ENCODE results near the gene CCDC27. TPM values are rescaled to one million over a fixed set of nuclear protein-coding genes. Genes with fewer than 3 reads are reported as not detected.

CCDC27 gene
- total and polyA plus RNA-seq, 3 experiments from 2014 or later: not detected

DNA sequence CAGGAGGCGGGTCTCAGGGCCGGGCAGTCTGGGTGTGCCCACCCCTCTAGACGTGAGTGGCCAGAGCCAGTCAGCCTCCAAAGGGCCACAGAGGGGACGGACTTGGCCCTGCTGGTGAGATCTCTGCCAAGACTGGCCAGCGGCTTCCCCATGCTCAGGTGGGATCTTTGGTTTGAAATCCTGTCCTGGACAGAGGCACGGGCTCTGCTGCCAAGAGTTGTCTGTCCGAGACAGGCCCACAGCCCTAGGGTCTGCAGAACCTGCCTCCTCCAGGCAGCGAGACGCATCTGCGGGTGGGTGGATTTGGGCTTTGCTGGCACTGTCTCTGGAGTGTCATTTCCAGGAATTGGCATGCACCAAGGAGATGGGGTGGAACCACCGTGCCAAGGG is 44.3 kb upstream of the CCDC27 start:
- ChIA-PET POLR2A (no interaction called here), CTCF (no interaction called here)
- no peaks in the 10 kb centered on the region for H3K27me3 ChIP-seq (ENCODE audit: insufficient read depth, low read length, poor library complexity, severe bottlenecking)

DNA sequence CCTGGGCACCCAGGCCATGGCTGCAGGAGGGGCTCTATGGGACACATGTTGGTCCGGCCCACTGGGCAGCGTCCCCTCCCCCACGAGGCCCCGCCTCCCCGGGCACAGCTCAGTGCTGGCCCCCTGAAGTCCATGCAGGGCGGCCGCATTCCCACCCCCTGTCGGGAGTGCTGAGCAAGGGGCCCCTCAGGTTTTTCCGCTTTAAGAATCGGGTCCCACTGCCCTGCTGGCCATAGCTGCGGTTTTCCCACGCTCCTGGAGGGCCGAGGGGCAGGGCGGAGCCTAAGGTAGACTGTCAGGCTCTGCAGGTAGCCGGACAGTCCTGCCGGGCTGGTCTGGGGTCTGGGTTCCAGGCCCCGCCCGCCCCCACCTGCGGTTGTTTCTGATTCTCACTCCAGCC is 43.5 kb upstream of the CCDC27 start:
- no peaks in the 10 kb centered on the region for H3K9me3 ChIP-seq (ENCODE audit: low read length)
- ChIA-PET CTCF (interaction anchor here (1.0 kb wide), 1 partner anchor 256 kb away, joined by 3 read pairs; no protein-coding TSS in a partner anchor), POLR2A (no interaction called here)
- no peak overlapping the region for H3K4me3 ChIP-seq (ENCODE audit: low read length)
- H3K4me1 ChIP-seq (ENCODE audit: insufficient read depth, low read length): no peaks in the 10 kb centered on the region
- Mint-ChIP-seq H3K36me3 (no peaks in the 10 kb centered on the region), H3K27ac (no peak overlapping the region), H3K9me3 (no peaks in the 10 kb centered on the region), H3K4me1 (peaks cover 1 to 5% (median 4%) of the 10 kb centered on the region in 3 donors), H3K4me3 (no peak overlapping the region), H3K27me3 (peaks cover 8 to 35% of the 10 kb centered on the region in 2 donors)
- no peaks in the 10 kb centered on the region for H3K27me3 ChIP-seq (ENCODE audit: insufficient read depth, low read length, poor library complexity, severe bottlenecking)
- no peaks in the 10 kb centered on the region for H3K36me3 ChIP-seq (ENCODE audit: insufficient read depth, low read length)
- DNase-seq: no peak
- no peak overlapping the region for H3K27ac ChIP-seq (ENCODE audit: low read depth, low read length)

More for the DNA sequence above, 44.3 kb upstream of the CCDC27 start:
- Mint-ChIP-seq H3K27me3 (peaks cover 8 to 35% of the 10 kb centered on the region in 2 donors), H3K36me3 (no peaks in the 10 kb centered on the region), H3K9me3 (no peaks in the 10 kb centered on the region), H3K4me3 (no peak overlapping the region), H3K4me1 (peaks cover 1 to 5% (median 4%) of the 10 kb centered on the region in 3 donors), H3K27ac (no peak overlapping the region)
- Histone ChIP-seq H3K4me1 (ENCODE audit: insufficient read depth, low read length) (no peaks in the 10 kb centered on the region), H3K9me3 (ENCODE audit: low read length) (no peaks in the 10 kb centered on the region), H3K27ac (ENCODE audit: low read depth, low read length) (no peak overlapping the region), H3K4me3 (ENCODE audit: low read length) (no peak overlapping the region), H3K36me3 (ENCODE audit: insufficient read depth, low read length) (no peaks in the 10 kb centered on the region)
- DNase-seq: no peak

DNA sequence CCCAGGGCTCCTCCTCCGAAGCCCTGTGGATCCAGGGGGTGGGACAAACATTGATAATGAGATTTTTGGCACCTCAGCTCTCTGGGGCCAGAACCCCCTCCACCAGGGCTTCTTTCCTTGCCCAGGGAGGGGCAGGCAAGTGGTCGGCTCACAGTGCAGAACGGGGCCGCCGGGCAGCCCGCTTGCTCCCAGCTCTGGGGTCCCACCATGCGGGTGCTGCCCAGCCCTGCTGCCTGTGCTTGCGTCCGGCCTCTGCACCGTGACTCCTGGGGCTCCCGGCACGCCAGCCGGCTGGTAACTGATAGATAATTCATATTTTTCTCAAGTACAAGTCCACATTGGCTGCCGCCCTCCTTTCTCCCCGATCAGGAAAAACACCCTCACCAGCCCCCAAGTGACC is 42.0 kb upstream of the CCDC27 start:
- no peaks in the 10 kb centered on the region for H3K27me3 ChIP-seq (ENCODE audit: insufficient read depth, low read length, poor library complexity, severe bottlenecking)
- no peaks in the 10 kb centered on the region for H3K4me1 Mint-ChIP-seq
- POLR2A ChIA-PET: no interaction called here
- no peak overlapping the region for H3K27ac ChIP-seq (ENCODE audit: low read depth, low read length)
- H3K27me3 Mint-ChIP-seq: peaks cover 8 to 29% of the 10 kb centered on the region in 2 donors
- H3K9me3 ChIP-seq (ENCODE audit: low read length): no peaks in the 10 kb centered on the region
- CTCF ChIA-PET: no interaction called here
- H3K4me1 ChIP-seq (ENCODE audit: insufficient read depth, low read length): no peaks in the 10 kb centered on the region
- no peak overlapping the region for H3K4me3 Mint-ChIP-seq
- no peak overlapping the region for H3K27ac Mint-ChIP-seq
- no peaks in the 10 kb centered on the region for H3K36me3 Mint-ChIP-seq
- no peaks in the 10 kb centered on the region for H3K9me3 Mint-ChIP-seq
- H3K4me3 ChIP-seq (ENCODE audit: low read length): no peak overlapping the region
- no peak for DNase-seq
- no peaks in the 10 kb centered on the region for H3K36me3 ChIP-seq (ENCODE audit: insufficient read depth, low read length)

DNA sequence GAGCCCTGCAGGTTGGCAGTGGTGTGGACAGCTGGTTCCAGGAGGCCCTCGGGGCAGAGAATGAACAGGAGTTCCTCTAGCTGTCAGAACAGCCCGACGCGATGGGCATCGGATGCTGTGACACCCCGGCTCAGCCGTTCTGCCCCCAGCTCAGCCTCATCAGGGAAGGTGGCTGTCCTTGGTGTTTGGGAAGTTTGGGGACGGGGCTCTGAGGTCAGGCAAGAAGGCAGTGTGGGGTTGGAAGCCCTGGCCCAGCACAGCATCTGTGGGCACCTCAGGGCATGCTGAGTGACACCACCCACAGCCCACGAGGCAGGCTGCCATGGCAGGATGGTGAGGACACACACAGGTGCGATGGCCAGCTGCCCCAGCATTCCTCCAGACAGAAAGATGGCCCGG is 40.9 kb upstream of the CCDC27 start:
- H3K27me3 Mint-ChIP-seq: peaks cover 8 to 35% of the 10 kb centered on the region in 2 donors
- no peak overlapping the region for H3K27ac ChIP-seq (ENCODE audit: low read depth, low read length)
- ChIA-PET POLR2A (no interaction called here), CTCF (interaction anchor here (0.5 kb wide), 1 partner anchor 286 kb away, joined by 3 read pairs; no protein-coding TSS in a partner anchor)
- no peak overlapping the region for H3K4me3 Mint-ChIP-seq
- no peaks in the 10 kb centered on the region for H3K9me3 ChIP-seq (ENCODE audit: low read length)
- H3K27ac Mint-ChIP-seq: no peak overlapping the region
- no peaks in the 10 kb centered on the region for H3K36me3 Mint-ChIP-seq
- no peaks in the 10 kb centered on the region for H3K4me1 Mint-ChIP-seq
- no peaks in the 10 kb centered on the region for H3K36me3 ChIP-seq (ENCODE audit: insufficient read depth, low read length)
- no peak overlapping the region for H3K4me3 ChIP-seq (ENCODE audit: low read length)
- no peak for DNase-seq
- H3K4me1 ChIP-seq (ENCODE audit: insufficient read depth, low read length): no peaks in the 10 kb centered on the region
- H3K9me3 Mint-ChIP-seq: no peaks in the 10 kb centered on the region
- no peaks in the 10 kb centered on the region for H3K27me3 ChIP-seq (ENCODE audit: insufficient read depth, low read length, poor library complexity, severe bottlenecking)

DNA sequence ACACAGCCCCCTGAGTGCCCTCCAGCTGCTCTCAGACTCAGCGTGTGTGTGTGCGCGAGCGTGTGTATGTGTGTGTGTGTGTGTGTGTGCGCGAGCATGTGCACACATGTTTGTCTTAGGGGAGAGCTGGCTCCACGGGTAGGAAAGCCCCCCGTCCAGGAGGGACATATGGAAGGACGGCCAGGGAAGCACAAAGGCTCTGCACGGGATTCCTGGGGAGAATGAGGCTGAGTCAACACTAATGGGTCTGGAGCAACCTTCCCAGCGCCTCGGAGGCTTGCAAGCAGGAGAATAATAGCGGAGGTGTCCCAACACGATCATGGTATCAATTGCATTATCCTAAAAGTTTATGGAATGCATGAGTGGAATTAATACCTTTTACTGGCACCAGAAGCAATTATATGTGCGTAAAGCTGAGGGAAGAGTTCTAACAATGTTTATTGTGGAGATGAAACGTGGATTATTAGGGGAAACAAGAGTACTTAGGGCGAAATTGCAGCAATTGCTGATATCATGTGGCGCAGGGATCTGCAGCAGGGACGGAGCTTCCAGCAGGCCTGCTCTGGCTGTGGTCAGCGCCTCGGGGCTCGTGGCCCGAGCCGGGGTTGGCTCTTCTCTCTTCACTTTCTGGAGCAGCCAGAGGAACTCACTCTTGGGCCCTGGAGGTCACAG is 40.3 kb upstream of the CCDC27 start:
- no peak overlapping the region for H3K4me3 ChIP-seq (ENCODE audit: low read length)
- H3K36me3 ChIP-seq (ENCODE audit: insufficient read depth, low read length): no peaks in the 10 kb centered on the region
- ChIA-PET CTCF (interaction anchor here (0.5 kb wide), 1 partner anchor 287 kb away, joined by 3 read pairs; no protein-coding TSS in a partner anchor), POLR2A (no interaction called here)
- no peak for DNase-seq
- H3K9me3 ChIP-seq (ENCODE audit: low read length): no peaks in the 10 kb centered on the region
- peaks cover 9 to 39% of the 10 kb centered on the region in 2 donors for H3K27me3 Mint-ChIP-seq
- no peaks in the 10 kb centered on the region for H3K9me3 Mint-ChIP-seq
- no peak overlapping the region for H3K27ac Mint-ChIP-seq
- H3K36me3 Mint-ChIP-seq: no peaks in the 10 kb centered on the region
- H3K27ac ChIP-seq (ENCODE audit: low read depth, low read length): no peak overlapping the region
- no peaks in the 10 kb centered on the region for H3K4me1 Mint-ChIP-seq
- no peaks in the 10 kb centered on the region for H3K27me3 ChIP-seq (ENCODE audit: insufficient read depth, low read length, poor library complexity, severe bottlenecking)
- H3K4me1 ChIP-seq (ENCODE audit: insufficient read depth, low read length): no peaks in the 10 kb centered on the region
- no peak overlapping the region for H3K4me3 Mint-ChIP-seq

DNA sequence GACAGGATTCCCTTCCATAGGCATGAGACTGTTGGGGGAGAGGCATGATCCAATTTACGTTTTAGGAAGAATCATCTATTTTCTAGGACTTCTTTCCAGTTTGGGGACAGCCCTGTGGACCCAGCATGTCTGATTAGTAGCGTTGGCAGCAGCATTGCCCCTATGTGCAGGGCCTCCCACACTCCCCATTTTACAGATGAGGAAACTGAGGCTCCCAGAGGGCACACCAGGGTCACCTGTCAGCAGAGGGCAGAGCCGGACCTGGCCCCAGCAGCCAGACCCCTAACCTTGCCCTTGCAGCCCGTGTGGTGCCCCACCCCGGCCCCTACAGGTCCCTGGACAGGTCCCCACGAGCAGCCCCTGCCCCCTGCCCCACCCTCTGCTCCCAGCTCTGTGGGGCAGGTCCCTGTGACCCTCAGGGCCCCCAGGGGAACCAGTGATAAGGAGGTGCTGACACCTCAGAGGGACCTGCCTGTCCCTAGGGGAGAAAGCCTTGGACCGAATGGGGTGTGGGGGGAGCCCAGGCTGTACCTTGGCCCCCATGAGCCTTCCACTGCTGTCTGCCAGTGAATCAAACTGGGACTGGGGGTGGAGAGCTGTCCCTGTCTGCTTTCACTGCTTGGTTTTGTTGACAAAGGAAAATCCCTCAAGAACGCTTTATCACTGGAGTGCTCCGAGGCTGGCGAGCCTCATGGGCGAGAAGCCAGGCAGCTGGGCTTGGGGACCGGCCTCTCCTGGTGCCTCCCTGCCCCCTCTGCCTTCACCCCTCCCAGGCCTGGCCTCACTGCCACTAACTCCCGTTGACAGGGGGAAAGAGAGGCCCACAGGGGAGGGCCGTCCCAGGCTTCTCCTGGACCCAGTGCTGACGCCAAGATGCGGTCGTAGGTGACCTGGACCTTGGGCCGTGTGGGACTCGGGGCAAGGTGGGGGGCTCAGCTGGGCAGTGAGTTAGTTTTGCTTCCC is 39.4 kb upstream of the CCDC27 start:
- ChIA-PET CTCF (no interaction called here), POLR2A (no interaction called here)
- Histone ChIP-seq H3K36me3 (ENCODE audit: insufficient read depth, low read length) (no peaks in the 10 kb centered on the region), H3K27me3 (ENCODE audit: insufficient read depth, low read length, poor library complexity, severe bottlenecking) (no peaks in the 10 kb centered on the region), H3K4me3 (ENCODE audit: low read length) (no peak overlapping the region), H3K4me1 (ENCODE audit: insufficient read depth, low read length) (no peaks in the 10 kb centered on the region), H3K27ac (ENCODE audit: low read depth, low read length) (no peak overlapping the region), H3K9me3 (ENCODE audit: low read length) (no peaks in the 10 kb centered on the region)
- H3K27me3 Mint-ChIP-seq: peaks cover 9 to 33% of the 10 kb centered on the region in 2 donors
- no peak overlapping the region for H3K27ac Mint-ChIP-seq
- H3K4me1 Mint-ChIP-seq: no peaks in the 10 kb centered on the region
- H3K4me3 Mint-ChIP-seq: no peak overlapping the region
- no peaks in the 10 kb centered on the region for H3K36me3 Mint-ChIP-seq
- DNase-seq: no peak
- H3K9me3 Mint-ChIP-seq: no peaks in the 10 kb centered on the region

DNA sequence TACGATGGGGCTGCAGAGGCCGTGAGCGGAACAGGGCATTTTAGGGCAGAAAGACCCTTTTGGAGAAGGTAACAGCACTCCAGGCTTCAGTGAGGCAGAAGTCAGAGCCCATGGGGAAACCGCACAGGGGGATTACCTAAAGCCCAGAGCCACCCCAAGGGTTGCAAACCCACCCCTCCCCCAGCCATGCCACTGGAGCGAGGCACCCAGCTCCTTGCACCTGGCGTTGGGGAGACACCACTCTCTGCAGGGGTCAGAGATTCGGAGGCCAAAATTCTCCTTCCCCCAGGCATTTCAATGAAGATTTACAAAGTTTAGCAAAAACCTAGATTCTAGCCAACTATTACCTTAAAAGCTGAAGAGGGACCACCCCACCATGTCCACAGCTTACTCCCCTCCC is 38.4 kb upstream of the CCDC27 start:
- no peaks in the 10 kb centered on the region for H3K36me3 Mint-ChIP-seq
- H3K4me1 Mint-ChIP-seq: no peaks in the 10 kb centered on the region
- ChIA-PET POLR2A (no interaction called here), CTCF (interaction anchor here (2.3 kb wide), 1 partner anchor 10 kb away, joined by 10 read pairs; no protein-coding TSS in a partner anchor)
- Histone ChIP-seq H3K4me1 (ENCODE audit: insufficient read depth, low read length) (no peaks in the 10 kb centered on the region), H3K4me3 (ENCODE audit: low read length) (no peak overlapping the region), H3K27me3 (ENCODE audit: insufficient read depth, low read length, poor library complexity, severe bottlenecking) (no peaks in the 10 kb centered on the region), H3K27ac (ENCODE audit: low read depth, low read length) (no peak overlapping the region), H3K9me3 (ENCODE audit: low read length) (no peaks in the 10 kb centered on the region), H3K36me3 (ENCODE audit: insufficient read depth, low read length) (no peaks in the 10 kb centered on the region)
- no peaks in the 10 kb centered on the region for H3K9me3 Mint-ChIP-seq
- H3K4me3 Mint-ChIP-seq: no peak overlapping the region
- peaks cover 9 to 28% of the 10 kb centered on the region in 2 donors for H3K27me3 Mint-ChIP-seq
- H3K27ac Mint-ChIP-seq: no peak overlapping the region
- no peak for DNase-seq

DNA sequence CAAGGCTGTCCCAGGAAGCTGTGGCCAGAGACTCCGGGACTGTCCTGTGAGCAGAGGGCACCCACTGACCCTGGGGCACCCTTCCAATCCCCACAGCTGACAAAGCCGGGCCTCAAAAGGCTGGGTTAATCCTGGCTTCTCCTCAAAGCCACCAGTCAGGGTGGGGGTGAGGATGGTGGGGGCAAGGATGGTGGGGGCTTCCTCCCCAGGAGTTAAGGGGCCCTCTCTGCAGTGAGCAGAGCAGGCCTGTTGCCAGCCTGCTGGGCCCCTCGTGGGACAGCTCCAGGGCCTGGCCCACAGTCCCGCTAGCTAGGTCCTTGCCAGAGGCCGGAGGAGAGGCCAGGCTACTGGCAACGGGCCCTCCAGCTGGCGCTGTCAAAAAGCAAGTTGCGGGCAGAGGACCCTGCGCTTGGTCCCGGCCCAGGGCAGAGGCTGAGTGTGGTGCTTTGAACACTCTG is 37.9 kb upstream of the CCDC27 start:
- no peak overlapping the region for H3K27ac Mint-ChIP-seq
- no peaks in the 10 kb centered on the region for H3K36me3 Mint-ChIP-seq
- Histone ChIP-seq H3K9me3 (ENCODE audit: low read length) (no peaks in the 10 kb centered on the region), H3K27me3 (ENCODE audit: insufficient read depth, low read length, poor library complexity, severe bottlenecking) (no peaks in the 10 kb centered on the region), H3K4me1 (ENCODE audit: insufficient read depth, low read length) (peaks cover 2% of the 10 kb centered on the region), H3K36me3 (ENCODE audit: insufficient read depth, low read length) (no peaks in the 10 kb centered on the region), H3K27ac (ENCODE audit: low read depth, low read length) (no peak overlapping the region), H3K4me3 (ENCODE audit: low read length) (no peak overlapping the region)
- no peaks in the 10 kb centered on the region for H3K9me3 Mint-ChIP-seq
- no peaks in the 10 kb centered on the region for H3K4me1 Mint-ChIP-seq
- POLR2A ChIA-PET: no interaction called here
- H3K4me3 Mint-ChIP-seq: no peak overlapping the region
- no peak for DNase-seq
- peaks cover 9 to 24% of the 10 kb centered on the region in 2 donors for H3K27me3 Mint-ChIP-seq
- CTCF ChIA-PET: interaction anchor here (2.3 kb wide), 1 partner anchor 10 kb away, joined by 10 read pairs; no protein-coding TSS in a partner anchor
